HEK293 (cell line): ENCODE data around the gene ATP13A1.

Experiments
- CTCF ChIA-PET: fragments of 350-600 bp; formaldehyde crosslinking; extraction: SDS; loops from one replicate; lab custom pipeline; 2021; ENCODE audit warnings: antibody characterized with exemption; lab: Yijun Ruan, JAX
- POLR2A ChIA-PET: fragments of 300-600 bp; formaldehyde crosslinking; extraction: SDS; loops from one replicate; lab custom pipeline; 2020; ENCODE audit warnings: antibody characterized with exemption, inconsistent platforms; lab: Yijun Ruan, JAX
- H3K27ac ChIP-seq: fragments of 200-500 bp; sonication (Bioruptor generic); 2 replicates; pipeline ENCODE4 v1.5.1; 2014; ENCODE audit warnings: low read depth, low read length, control low read depth, inconsistent platforms; ENCODE audit errors: extremely low read depth
- H3K36me3 ChIP-seq, 2 experiments: fragments of 200-500 bp in 1 of 2; sonication (Bioruptor generic) in 1 of 2; 1 replicate in 1 of 2; 2 replicates in 1 of 2; pipeline ENCODE4 v1.5.1; 2014 to 2017; ENCODE audit warnings: inconsistent platforms in 2 of 2, low read length in 2 of 2; ENCODE audit not compliant: control insufficient read depth in 2 of 2, insufficient read depth in 1 of 2
- H3K4me1 ChIP-seq: fragments of 200-500 bp; sonication (Bioruptor generic); 2 replicates; pipeline ENCODE4 v1.5.1; 2014; ENCODE audit warnings: mild to moderate bottlenecking, low read length, inconsistent platforms; ENCODE audit not compliant: control insufficient read depth, insufficient read depth
- H3K4me3 ChIP-seq: 2 replicates; pipeline ENCODE4 v1.5.1; 2011; ENCODE audit warnings: low read depth, mild to moderate bottlenecking, control low read depth, low read length, moderate library complexity
- H3K9me3 ChIP-seq: fragments of 200-500 bp; sonication (Bioruptor generic); 2 replicates; pipeline ENCODE4 v1.5.1; 2014; ENCODE audit warnings: low read depth, low read length, inconsistent platforms; ENCODE audit not compliant: control insufficient read depth, insufficient read depth
- ATF2 ChIP-seq: fragments of 450-650 bp; formaldehyde crosslinking; IDR thresholded peaks from 2 replicates; pipeline ENCODE4 v1.5.1; 2016; ENCODE audit warnings: missing biosample characterization, missing genetic modification characterization, low read depth
- FEZF1 ChIP-seq: fragments of 450-650 bp; formaldehyde crosslinking; IDR thresholded peaks from 2 replicates; pipeline ENCODE4 v1.5.1; 2016; ENCODE audit warnings: missing biosample characterization, missing genetic modification characterization
- KLF9 ChIP-seq: fragments of 450-650 bp; formaldehyde crosslinking; IDR thresholded peaks from 2 replicates; pipeline ENCODE4 v1.5.1; 2016; ENCODE audit warnings: missing biosample characterization, missing genetic modification characterization, low read depth
- OSR2 ChIP-seq: fragments of 450-650 bp; formaldehyde crosslinking; IDR thresholded peaks from 2 replicates; pipeline ENCODE4 v1.5.1; 2016; ENCODE audit warnings: missing biosample characterization, missing genetic modification characterization
- ZBTB7A ChIP-seq: fragments of 450-650 bp; formaldehyde crosslinking; IDR thresholded peaks from 2 replicates; pipeline ENCODE4 v1.5.1; 2016; ENCODE audit warnings: low read depth, missing biosample characterization, missing genetic modification characterization
- ZNF157 ChIP-seq: fragments of 450-650 bp; formaldehyde crosslinking; IDR thresholded peaks from 2 replicates; pipeline ENCODE4 v1.5.1; 2016; ENCODE audit warnings: missing biosample characterization, missing genetic modification characterization
- ZNF16 ChIP-seq: fragments of 450-650 bp; formaldehyde crosslinking; IDR thresholded peaks from 2 replicates; pipeline ENCODE4 v1.5.1; 2016; ENCODE audit warnings: low read depth, missing biosample characterization, missing genetic modification characterization
- ZNF223 ChIP-seq: fragments of 450-650 bp; formaldehyde crosslinking; IDR thresholded peaks from 2 replicates; pipeline ENCODE4 v1.5.1; 2016; ENCODE audit warnings: missing biosample characterization, missing genetic modification characterization
- ZNF266 ChIP-seq: fragments of 450-650 bp; formaldehyde crosslinking; IDR thresholded peaks from 2 replicates; pipeline ENCODE4 v1.5.1; 2016; ENCODE audit warnings: missing biosample characterization, missing genetic modification characterization, low read depth
- ZNF274 ChIP-seq, 2 experiments: fragments of 200-500 bp in 1 of 2; fragments of 450-650 bp in 1 of 2; sonication (Bioruptor generic) in 1 of 2; formaldehyde crosslinking in 1 of 2; IDR thresholded peaks; 2 replicates each; pipeline versions ENCODE4 v1.5.1 to v1.6.1; 2014 to 2016; ENCODE audit warnings: borderline replicate concordance in 1 of 2, inconsistent platforms in 1 of 2, low read length in 1 of 2, missing biosample characterization in 1 of 2, missing genetic modification characterization in 1 of 2
- ZNF311 ChIP-seq: fragments of 450-650 bp; formaldehyde crosslinking; IDR thresholded peaks from 2 replicates; pipeline ENCODE4 v1.5.1; 2017; ENCODE audit warnings: missing biosample characterization, missing genetic modification characterization, borderline replicate concordance
- ZNF404 ChIP-seq: fragments of 450-650 bp; formaldehyde crosslinking; IDR thresholded peaks from 2 replicates; pipeline ENCODE4 v1.5.1; 2017; ENCODE audit warnings: missing biosample characterization, missing genetic modification characterization
- ZNF596 ChIP-seq: fragments of 450-650 bp; IDR thresholded peaks from 2 replicates; pipeline ENCODE4 v1.5.0; 2018; ENCODE audit warnings: missing biosample characterization, mild to moderate bottlenecking, missing genetic modification characterization, moderate library complexity
- ZSCAN5A ChIP-seq: fragments of 450-650 bp; formaldehyde crosslinking; IDR thresholded peaks from 2 replicates; pipeline ENCODE4 v1.5.1; 2016; ENCODE audit warnings: missing biosample characterization, missing genetic modification characterization
- TF ChIP-seq, protein P1 (sequence below): fragments of 450-650 bp; formaldehyde crosslinking; IDR thresholded peaks from 2 replicates; pipeline ENCODE4 v1.5.1; 2016; ENCODE audit warnings: missing biosample characterization, missing genetic modification characterization
- TF ChIP-seq, protein P2 (sequence below): fragments of 450-650 bp; formaldehyde crosslinking; IDR thresholded peaks from 2 replicates; pipeline ENCODE4; 2016; ENCODE audit warnings: missing biosample characterization, missing genetic modification characterization
- TF ChIP-seq, protein P3 (sequence below): fragments of 450-650 bp; formaldehyde crosslinking; IDR thresholded peaks from 2 replicates; pipeline ENCODE4 v1.5.1; 2017; ENCODE audit warnings: missing biosample characterization, missing genetic modification characterization
- TF ChIP-seq, protein P4 (sequence below): fragments of 450-650 bp; formaldehyde crosslinking; conservative IDR thresholded peaks from 2 replicates; pipeline ENCODE4 v1.5.1; 2016; ENCODE audit warnings: low read depth, missing biosample characterization, missing genetic modification characterization

The ATP13A1 gene

GRCh38 chr19:19634516-19635312, 28.8 kb downstream of the ATP13A1 start:
- ChIA-PET CTCF (interaction anchor here (1.9 kb wide), 1 partner anchor 9 kb away, joined by 9 read pairs; the partner anchor contains the start of gene GMIP), POLR2A (no interaction called here)
- H3K27ac ChIP-seq = no peak overlapping the region
- H3K9me3 ChIP-seq = no peaks in the 10 kb centered on the region
- TF ChIP-seq, protein P1, sequence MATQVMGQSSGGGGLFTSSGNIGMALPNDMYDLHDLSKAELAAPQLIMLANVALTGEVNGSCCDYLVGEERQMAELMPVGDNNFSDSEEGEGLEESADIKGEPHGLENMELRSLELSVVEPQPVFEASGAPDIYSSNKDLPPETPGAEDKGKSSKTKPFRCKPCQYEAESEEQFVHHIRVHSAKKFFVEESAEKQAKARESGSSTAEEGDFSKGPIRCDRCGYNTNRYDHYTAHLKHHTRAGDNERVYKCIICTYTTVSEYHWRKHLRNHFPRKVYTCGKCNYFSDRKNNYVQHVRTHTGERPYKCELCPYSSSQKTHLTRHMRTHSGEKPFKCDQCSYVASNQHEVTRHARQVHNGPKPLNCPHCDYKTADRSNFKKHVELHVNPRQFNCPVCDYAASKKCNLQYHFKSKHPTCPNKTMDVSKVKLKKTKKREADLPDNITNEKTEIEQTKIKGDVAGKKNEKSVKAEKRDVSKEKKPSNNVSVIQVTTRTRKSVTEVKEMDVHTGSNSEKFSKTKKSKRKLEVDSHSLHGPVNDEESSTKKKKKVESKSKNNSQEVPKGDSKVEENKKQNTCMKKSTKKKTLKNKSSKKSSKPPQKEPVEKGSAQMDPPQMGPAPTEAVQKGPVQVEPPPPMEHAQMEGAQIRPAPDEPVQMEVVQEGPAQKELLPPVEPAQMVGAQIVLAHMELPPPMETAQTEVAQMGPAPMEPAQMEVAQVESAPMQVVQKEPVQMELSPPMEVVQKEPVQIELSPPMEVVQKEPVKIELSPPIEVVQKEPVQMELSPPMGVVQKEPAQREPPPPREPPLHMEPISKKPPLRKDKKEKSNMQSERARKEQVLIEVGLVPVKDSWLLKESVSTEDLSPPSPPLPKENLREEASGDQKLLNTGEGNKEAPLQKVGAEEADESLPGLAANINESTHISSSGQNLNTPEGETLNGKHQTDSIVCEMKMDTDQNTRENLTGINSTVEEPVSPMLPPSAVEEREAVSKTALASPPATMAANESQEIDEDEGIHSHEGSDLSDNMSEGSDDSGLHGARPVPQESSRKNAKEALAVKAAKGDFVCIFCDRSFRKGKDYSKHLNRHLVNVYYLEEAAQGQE (tag by site-specific recombination) = no peak
- TF ChIP-seq, protein P2, sequence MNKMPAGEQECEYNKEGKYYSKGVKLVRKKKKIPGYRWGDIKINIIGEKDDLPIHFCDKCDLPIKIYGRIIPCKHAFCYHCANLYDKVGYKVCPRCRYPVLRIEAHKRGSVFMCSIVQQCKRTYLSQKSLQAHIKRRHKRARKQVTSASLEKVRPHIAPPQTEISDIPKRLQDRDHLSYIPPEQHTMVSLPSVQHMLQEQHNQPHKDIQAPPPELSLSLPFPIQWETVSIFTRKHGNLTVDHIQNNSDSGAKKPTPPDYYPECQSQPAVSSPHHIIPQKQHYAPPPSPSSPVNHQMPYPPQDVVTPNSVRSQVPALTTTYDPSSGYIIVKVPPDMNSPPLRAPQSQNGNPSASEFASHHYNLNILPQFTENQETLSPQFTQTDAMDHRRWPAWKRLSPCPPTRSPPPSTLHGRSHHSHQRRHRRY (tag by site-specific recombination) = no peak
- TF ChIP-seq ZNF223 (tag by site-specific recombination) = no peak
- no peak for TF ChIP-seq ZNF596
- TF ChIP-seq KLF9 (tag by site-specific recombination) = no peak
- no peak for TF ChIP-seq ZNF311
- TF ChIP-seq, protein P3, sequence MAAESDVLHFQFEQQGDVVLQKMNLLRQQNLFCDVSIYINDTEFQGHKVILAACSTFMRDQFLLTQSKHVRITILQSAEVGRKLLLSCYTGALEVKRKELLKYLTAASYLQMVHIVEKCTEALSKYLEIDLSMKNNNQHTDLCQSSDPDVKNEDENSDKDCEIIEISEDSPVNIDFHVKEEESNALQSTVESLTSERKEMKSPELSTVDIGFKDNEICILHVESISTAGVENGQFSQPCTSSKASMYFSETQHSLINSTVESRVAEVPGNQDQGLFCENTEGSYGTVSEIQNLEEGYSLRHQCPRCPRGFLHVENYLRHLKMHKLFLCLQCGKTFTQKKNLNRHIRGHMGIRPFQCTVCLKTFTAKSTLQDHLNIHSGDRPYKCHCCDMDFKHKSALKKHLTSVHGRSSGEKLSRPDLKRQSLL = no peak
- no peak for TF ChIP-seq ZNF157 (tag by site-specific recombination)
- no peak for TF ChIP-seq ZBTB7A (tag by site-specific recombination)
- TF ChIP-seq ZNF16 (tag by site-specific recombination) = no peak
- no peak for TF ChIP-seq ATF2
- TF ChIP-seq, protein P4, sequence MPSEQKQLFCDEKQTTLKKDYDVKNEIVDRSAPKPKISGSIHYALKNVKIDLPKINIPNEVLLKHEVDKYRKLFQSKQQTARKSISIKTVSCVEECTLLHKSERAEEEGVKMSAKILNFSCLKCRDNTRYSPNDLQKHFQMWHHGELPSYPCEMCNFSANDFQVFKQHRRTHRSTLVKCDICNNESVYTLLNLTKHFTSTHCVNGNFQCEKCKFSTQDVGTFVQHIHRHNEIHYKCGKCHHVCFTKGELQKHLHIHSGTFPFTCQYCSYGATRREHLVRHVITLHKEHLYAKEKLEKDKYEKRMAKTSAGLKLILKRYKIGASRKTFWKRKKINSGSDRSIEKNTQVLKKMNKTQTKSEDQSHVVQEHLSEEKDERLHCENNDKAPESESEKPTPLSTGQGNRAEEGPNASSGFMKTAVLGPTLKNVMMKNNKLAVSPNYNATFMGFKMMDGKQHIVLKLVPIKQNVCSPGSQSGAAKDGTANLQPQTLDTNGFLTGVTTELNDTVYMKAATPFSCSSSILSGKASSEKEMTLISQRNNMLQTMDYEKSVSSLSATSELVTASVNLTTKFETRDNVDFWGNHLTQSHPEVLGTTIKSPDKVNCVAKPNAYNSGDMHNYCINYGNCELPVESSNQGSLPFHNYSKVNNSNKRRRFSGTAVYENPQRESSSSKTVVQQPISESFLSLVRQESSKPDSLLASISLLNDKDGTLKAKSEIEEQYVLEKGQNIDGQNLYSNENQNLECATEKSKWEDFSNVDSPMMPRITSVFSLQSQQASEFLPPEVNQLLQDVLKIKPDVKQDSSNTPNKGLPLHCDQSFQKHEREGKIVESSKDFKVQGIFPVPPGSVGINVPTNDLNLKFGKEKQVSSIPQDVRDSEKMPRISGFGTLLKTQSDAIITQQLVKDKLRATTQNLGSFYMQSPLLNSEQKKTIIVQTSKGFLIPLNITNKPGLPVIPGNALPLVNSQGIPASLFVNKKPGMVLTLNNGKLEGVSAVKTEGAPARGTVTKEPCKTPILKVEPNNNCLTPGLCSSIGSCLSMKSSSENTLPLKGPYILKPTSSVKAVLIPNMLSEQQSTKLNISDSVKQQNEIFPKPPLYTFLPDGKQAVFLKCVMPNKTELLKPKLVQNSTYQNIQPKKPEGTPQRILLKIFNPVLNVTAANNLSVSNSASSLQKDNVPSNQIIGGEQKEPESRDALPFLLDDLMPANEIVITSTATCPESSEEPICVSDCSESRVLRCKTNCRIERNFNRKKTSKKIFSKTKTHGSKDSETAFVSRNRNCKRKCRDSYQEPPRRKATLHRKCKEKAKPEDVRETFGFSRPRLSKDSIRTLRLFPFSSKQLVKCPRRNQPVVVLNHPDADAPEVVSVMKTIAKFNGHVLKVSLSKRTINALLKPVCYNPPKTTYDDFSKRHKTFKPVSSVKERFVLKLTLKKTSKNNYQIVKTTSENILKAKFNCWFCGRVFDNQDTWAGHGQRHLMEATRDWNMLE = no peak
- TF ChIP-seq ZNF404 = no peak
- TF ChIP-seq ZNF266 = no peak
- TF ChIP-seq OSR2 (tag by site-specific recombination) = no peak
- no peak for TF ChIP-seq ZSCAN5A (tag by site-specific recombination)
- TF ChIP-seq ZNF274 (IDR thresholded peaks at IDR 0.05; ENCODE audit: low read length) = no peak
- no peak for TF ChIP-seq ZNF274 (tag by site-specific recombination; IDR thresholded peaks at IDR 0.05; ENCODE audit: borderline replicate concordance)
- TF ChIP-seq FEZF1 (tag by site-specific recombination) = no peak
- no peak overlapping the region for H3K4me3 ChIP-seq
- H3K4me1 ChIP-seq = no peaks in the 10 kb centered on the region
- H3K36me3 ChIP-seq = peaks cover 0 to 42% of the 10 kb centered on the region in 2 experiments; a peak in 2 of 3 replicates
